K562 treated with DMSO at 1 percent for 48 hours (cell line): ENCODE results near the gene CEP63. TPM values are rescaled to one million over a fixed set of nuclear protein-coding genes. Genes with fewer than 3 reads are reported as not detected.

Source experiments
- total RNA-seq: library from RNA; unstranded; fragments of 300-600 nt; gene quantifications from 2 replicates; pipeline ENCODE4 v1.2.3, GENCODE V29; 2022; ENCODE audit warnings: low replicate concordance; ENCODE audit errors: extremely low read depth

CEP63 gene
- total RNA-seq = not detected in 2 replicates

DNA sequence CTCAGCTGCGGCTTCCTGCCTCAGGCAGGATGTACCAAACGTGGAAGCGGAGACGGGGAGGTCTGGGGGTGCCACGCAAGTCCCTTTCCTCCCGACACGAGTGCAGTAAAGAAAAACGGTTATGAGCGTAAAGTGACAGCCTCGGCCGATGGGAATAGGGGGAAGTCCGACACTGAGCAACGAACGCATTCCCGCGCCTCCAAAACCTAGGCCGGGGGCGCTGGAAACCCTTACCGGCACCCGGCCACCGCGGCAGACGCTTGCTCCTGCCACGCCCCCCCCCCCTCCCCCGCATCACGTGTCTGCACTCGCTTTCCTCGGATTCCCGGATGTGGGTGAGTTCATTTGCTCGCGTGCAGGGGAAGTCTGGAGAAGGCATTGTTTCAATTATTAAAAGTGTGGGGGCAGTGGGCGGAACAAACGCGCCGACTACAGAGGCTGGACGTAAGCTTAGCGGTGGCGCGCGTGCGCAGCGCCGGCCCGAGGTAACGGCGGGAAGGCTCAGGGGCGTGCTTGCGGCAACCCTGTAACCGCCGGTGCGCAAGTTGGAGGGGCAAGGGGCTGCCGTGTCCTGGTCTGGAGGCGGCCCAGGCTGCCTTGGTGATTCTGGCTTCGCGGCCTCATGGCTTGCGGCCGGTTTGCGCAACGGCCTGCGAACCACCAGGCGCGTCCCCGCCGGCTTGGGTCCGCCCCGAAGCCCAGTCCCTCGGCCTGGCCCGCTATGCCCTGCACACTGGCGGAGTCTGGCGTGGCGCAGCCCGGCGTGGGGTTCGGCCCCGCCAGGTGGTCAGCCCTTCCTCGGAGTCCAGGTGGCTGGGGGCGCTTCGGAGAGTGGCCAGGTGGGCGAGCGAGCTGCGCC is at the start of gene CEP63, which contains the start of gene ANAPC13:
TSS of gene CEP63 (plus strand) at position 340 of the 859 bp plus-strand sequence. CDS start 9,264 bp downstream, outside the sequence.
TSS of gene ANAPC13 (minus strand) at position 268 of the 859 bp plus-strand sequence. CDS start 3,081 bp downstream, outside the sequence.

Other genes with a start within 250 kb of the CEP63 start
- gene RYK, start 235.2 kb upstream of the CEP63 start, total RNA-seq = not detected in 2 replicates
- gene AMOTL2, start 111.6 kb upstream of the CEP63 start, total RNA-seq = not detected in 2 replicates
- not detected in 2 replicates for gene ANAPC13, start 72 bp upstream of the CEP63 start, total RNA-seq
- not detected in 2 replicates for gene KY, start 165.0 kb downstream of the CEP63 start, total RNA-seq